Measurements from ENCODE around the gene PCDHA3.
"Not testable (repeated sequence)": the region's sequence is repeated elsewhere in the genome, so short reads cannot be mapped to it uniquely, and the experiment has no call there.

DNA sequence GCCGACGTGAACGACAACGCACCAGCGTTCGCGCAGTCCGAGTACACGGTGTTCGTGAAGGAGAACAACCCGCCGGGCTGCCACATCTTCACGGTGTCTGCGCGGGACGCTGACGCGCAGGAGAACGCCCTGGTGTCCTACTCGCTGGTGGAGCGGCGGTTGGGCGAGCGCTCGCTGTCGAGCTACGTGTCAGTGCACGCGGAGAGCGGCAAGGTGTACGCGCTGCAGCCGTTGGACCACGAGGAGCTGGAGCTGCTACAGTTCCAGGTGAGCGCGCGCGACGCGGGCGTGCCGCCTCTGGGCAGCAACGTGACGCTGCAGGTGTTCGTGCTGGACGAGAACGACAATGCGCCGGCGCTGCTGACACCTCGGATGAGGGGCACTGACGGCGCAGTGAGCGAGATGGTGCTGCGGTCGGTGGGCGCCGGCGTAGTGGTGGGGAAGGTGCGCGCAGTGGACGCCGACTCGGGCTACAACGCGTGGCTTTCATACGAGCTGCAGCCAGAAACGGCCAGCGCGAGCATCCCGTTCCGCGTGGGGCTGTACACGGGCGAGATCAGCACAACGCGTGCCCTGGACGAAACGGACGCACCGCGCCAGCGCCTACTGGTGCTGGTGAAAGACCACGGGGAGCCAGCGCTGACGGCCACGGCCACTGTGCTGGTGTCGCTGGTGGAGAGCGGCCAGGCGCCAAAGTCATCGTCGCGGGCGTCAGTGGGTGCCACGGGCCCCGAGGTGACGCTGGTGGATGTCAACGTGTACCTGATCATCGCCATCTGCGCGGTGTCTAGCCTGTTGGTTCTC is 49.2 kb downstream of the PCDHA3 start:
- TF ChIP-seq YY1 (IDR thresholded peaks at IDR 0.05; ENCODE audit: low read depth, low read length); EP300 (IDR thresholded peaks at IDR 0.05; ENCODE audit: borderline replicate concordance in 1 of 2, low read depth in 2 of 2, low read length in 2 of 2); EZH2 (IDR thresholded peaks at IDR 0.05; ENCODE audit: low read depth, low read length, severe bottlenecking); RNF2 (IDR thresholded peaks at IDR 0.05; ENCODE audit: borderline replicate concordance, low read depth, low read length, missing control alignments, poor library complexity, severe bottlenecking); BACH1 (IDR thresholded peaks at IDR 0.05; ENCODE audit: low read length); TCF12 (IDR thresholded peaks at IDR 0.05; ENCODE audit: low read depth, low read length); SP4 (IDR thresholded peaks at IDR 0.05; ENCODE audit: low read length); TAF1 (IDR thresholded peaks at IDR 0.05; ENCODE audit: low read depth, low read length); RAD21 (IDR thresholded peaks at IDR 0.05 in 1 of 2, conservative IDR thresholded peaks at IDR 0.05 in 1 of 2; ENCODE audit: low read depth in 2 of 2, low read length in 2 of 2); JUN (IDR thresholded peaks at IDR 0.05; ENCODE audit: low read depth, low read length); SIN3A (conservative IDR thresholded peaks at IDR 0.05 in 1 of 2, IDR thresholded peaks at IDR 0.05 in 1 of 2; ENCODE audit: low read depth in 1 of 2, low read length in 2 of 2): not testable (repeated sequence)
- TF ChIP-seq, protein P1, sequence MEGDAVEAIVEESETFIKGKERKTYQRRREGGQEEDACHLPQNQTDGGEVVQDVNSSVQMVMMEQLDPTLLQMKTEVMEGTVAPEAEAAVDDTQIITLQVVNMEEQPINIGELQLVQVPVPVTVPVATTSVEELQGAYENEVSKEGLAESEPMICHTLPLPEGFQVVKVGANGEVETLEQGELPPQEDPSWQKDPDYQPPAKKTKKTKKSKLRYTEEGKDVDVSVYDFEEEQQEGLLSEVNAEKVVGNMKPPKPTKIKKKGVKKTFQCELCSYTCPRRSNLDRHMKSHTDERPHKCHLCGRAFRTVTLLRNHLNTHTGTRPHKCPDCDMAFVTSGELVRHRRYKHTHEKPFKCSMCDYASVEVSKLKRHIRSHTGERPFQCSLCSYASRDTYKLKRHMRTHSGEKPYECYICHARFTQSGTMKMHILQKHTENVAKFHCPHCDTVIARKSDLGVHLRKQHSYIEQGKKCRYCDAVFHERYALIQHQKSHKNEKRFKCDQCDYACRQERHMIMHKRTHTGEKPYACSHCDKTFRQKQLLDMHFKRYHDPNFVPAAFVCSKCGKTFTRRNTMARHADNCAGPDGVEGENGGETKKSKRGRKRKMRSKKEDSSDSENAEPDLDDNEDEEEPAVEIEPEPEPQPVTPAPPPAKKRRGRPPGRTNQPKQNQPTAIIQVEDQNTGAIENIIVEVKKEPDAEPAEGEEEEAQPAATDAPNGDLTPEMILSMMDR (IDR thresholded peaks at IDR 0.05; ENCODE audit: control extremely low read depth in 1 of 3, insufficient read depth in 1 of 3, low read depth in 1 of 3, low read length in 3 of 3), result not testable (repeated sequence)
- TF ChIP-seq, protein P2, sequence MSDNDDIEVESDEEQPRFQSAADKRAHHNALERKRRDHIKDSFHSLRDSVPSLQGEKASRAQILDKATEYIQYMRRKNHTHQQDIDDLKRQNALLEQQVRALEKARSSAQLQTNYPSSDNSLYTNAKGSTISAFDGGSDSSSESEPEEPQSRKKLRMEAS (IDR thresholded peaks at IDR 0.05), result not testable (repeated sequence)
